Right lobe of liver (tissue), 6 donors: Measurements from ENCODE around the gene PRRX1. TPM values are rescaled to one million over a fixed set of nuclear protein-coding genes. Genes with fewer than 3 reads are reported as not detected.

Source experiments
- ATAC-seq, 4 donors: fragments of 200-7000 bp; cut with Tn5 transposase; one replicate each; pipeline ENCODE4 v1.9.1; 2020; ENCODE audit warnings: mild to moderate bottlenecking in 4 of 4, moderate library complexity in 4 of 4
- DNase-seq, 3 donors: peaks; one replicate each; pipeline ENCODE4 v3.0.0-alpha.2; 2020
- H3K27ac ChIP-seq, 3 donors: fragments of 200-600 bp; one replicate each; pipeline ENCODE4 v1.8.0; 2022
- H3K27me3 ChIP-seq, 2 donors: fragments of 200-600 bp; one replicate each; pipeline ENCODE4 v1.8.0; 2022
- H3K36me3 ChIP-seq, 4 donors: fragments of 200-600 bp; sonication (generic) in 1 of 4; one replicate each; pipeline versions ENCODE4 v1.5.1 to v1.8.0; 2017 to 2022; ENCODE audit warnings: control low read depth in 1 of 4
- H3K4me1 ChIP-seq, 4 donors: fragments of 200-600 bp; sonication (generic) in 1 of 4; one replicate each; pipeline versions ENCODE4 v1.5.1 to v1.8.0; 2017 to 2022; ENCODE audit warnings: control low read depth in 1 of 4
- H3K4me3 ChIP-seq, 3 donors: fragments of 200-600 bp; one replicate each; pipeline ENCODE4 v1.8.0; 2022
- H3K9me3 ChIP-seq, 4 donors: fragments of 200-600 bp; sonication (generic) in 1 of 4; one replicate each; pipeline versions ENCODE4 v1.5.1 to v1.8.0; 2017 to 2022; ENCODE audit warnings: control low read depth in 1 of 4
- CTCF ChIP-seq, 4 donors: fragments of 200-600 bp in 3 of 4; fragments of 450-650 bp in 1 of 4; IDR thresholded peaks; one replicate each; pipeline versions ENCODE4 v1.5.1 to v1.8.0; 2016 to 2022; ENCODE audit warnings: antibody characterized with exemption in 4 of 4, mild to moderate bottlenecking in 2 of 4
- POLR2A ChIP-seq: fragments of 450-650 bp; IDR thresholded peaks from one replicate; pipeline ENCODE4 v1.6.1; 2017; ENCODE audit warnings: antibody characterized with exemption, mild to moderate bottlenecking
- WGBS: methylation state at CpG from one replicate; pipeline ENCODE4 v1.1.6; 2018; ENCODE audit warnings: low coverage, low lambda C conversion rate; ENCODE audit not compliant: insufficient coverage; ENCODE audit errors: missing lambda C conversion rate; 5-methylcytosine and 5-hydroxymethylcytosine counted together
- intact Hi-C, 2 donors: fragments of 100-400 bp; cut with DNase I; formaldehyde crosslinking; loops; one replicate each; pipeline versions ENCODE4 v1.11.2 to v1.14.1; 2022
- total RNA-seq, 6 experiments: library from RNA; depleted of rRNA in 2 of 6; stranded (reverse); fragments of >200 nt in 2 of 6; fragmentation: NEBNext Ultra II Directional in 3 of 6; extraction: Animal tissue kit (Norgen Biotek cat#: 25700) in 3 of 6; gene quantifications; one replicate each; pipeline versions ENCODE4 v1.1.0 to v1.2.4, GENCODE V29; 2016 to 2023
- donor health status: DM: no; HTN: yes; CAD: no.
- donor health status: DM: no; HTN: no; CAD: no.
- donor health status: DM: no; HTN: no; CAD: no.
- donor health status: DM: no; HTN: yes; CAD: no.
- donor health status: DM: no; HTN: yes; CAD: no.

The PRRX1 gene
- total RNA-seq, 6 experiments from 2014 or later, result 0.05 to 0.55 (median 0.18) TPM

DNA sequence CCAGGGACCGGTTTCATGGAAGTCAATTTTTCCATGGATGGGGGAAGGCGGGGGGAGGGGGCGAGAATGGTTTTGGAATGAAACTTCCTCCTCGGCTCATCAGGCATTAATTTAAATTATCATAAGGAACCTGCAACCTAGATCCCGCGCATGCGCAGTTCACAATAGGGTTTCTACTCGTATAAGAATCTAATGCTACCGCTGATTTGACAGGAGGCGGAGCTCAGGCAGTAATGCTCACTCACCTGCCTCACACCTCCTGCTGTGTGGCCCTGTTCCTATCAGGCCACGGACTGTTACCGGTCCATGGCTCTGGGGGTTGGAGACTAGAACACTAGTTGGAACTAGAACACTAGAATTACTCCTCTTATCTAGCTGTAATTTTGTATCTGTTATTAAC, 38.0 kb downstream of the PRRX1 start:
- no peak overlapping the region for H3K4me3 ChIP-seq
- ATAC-seq (no peak), DNase-seq (no peak)
- TF ChIP-seq POLR2A (no peak), CTCF (IDR thresholded peaks at IDR 0.05) (no peak)
- H3K36me3 ChIP-seq, result no peaks in the 10 kb centered on the region
- no peaks in the 10 kb centered on the region for H3K27me3 ChIP-seq
- H3K9me3 ChIP-seq, result no peaks in the 10 kb centered on the region
- 78% methylated on average over 11 of the region's 12 CpGs for WGBS
- H3K4me1 ChIP-seq, result no peaks in the 10 kb centered on the region
- H3K27ac ChIP-seq, result no peak overlapping the region
- intact Hi-C loops, result no loop called here

DNA sequence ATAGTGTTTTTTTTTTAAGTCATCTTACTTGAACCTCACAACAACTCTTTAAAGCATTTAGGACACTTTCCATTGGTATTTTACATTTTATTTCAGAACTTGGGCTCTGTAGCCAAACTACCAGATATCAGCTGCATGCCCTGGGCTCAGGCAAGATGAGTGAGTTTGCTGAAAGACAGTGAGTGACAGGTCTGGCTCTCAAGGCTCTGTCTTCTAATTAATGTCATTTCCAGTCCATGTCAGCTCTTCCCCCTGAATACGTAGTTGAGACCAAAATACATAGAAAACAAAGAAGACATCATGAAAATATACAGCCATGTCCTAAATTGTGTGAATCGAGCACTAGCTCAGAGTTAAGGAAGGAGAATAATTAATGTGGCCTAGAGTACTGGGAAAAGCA, 39.7 kb downstream of the PRRX1 start:
- WGBS, result 68% methylated on average over 2 of the region's 2 CpGs
- no peaks in the 10 kb centered on the region for H3K36me3 ChIP-seq
- no peak overlapping the region for H3K27ac ChIP-seq
- TF ChIP-seq CTCF (IDR thresholded peaks at IDR 0.05) (no peak), POLR2A (no peak)
- no peak for ATAC-seq
- H3K4me1 ChIP-seq, result no peaks in the 10 kb centered on the region
- DNase-seq, result no peak
- intact Hi-C loops, result no loop called here
- H3K27me3 ChIP-seq, result no peaks in the 10 kb centered on the region
- no peak overlapping the region for H3K4me3 ChIP-seq
- H3K9me3 ChIP-seq, result no peaks in the 10 kb centered on the region

DNA sequence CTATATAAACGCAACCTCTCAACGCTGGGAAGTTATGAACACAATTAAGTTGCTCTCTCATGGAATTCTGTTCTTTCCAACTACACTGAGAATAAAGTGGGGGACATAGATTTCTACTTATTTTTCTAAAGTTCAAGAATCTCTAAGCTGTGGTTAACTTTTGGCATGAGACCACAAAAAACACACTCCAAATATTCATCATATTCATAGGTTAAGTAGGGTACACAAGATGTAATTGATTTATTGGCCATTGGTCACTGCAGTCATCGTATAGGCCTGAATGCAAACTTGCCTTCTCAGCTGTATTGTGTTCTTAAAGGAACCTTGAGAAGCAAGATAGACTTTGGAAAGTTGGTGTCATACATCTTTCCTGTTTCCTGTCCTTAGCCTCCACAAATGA, 40.3 kb downstream of the PRRX1 start:
- 85% methylated on average over 3 of the region's 3 CpGs for WGBS
- TF ChIP-seq POLR2A (no peak), CTCF (IDR thresholded peaks at IDR 0.05) (no peak)
- no peaks in the 10 kb centered on the region for H3K4me1 ChIP-seq

DNA sequence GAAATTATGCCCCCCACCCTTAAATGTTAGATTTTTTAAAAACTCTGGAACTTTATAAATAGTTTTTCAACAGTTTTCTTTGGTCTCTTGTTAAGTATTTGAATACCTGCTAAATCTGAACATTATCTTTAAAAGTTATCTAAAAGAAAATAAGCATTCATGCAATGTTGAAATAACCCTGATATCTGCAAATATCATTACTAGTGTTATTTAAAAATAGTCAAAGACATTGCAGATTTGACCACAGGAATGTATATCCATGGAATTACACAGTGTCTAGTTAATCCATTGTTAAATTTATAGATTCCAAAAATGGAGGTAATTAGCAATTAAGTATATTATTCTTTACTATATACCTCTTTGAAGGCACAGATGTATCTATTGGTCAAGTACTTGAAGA, 42.0 kb downstream of the PRRX1 start:
- no peak overlapping the region for H3K27ac ChIP-seq
- H3K4me3 ChIP-seq, result no peak overlapping the region
- no peaks in the 10 kb centered on the region for H3K9me3 ChIP-seq
- ATAC-seq (no peak), DNase-seq (no peak)
- H3K27me3 ChIP-seq, result no peaks in the 10 kb centered on the region
- intact Hi-C loops, result no loop called here
- H3K36me3 ChIP-seq, result no peaks in the 10 kb centered on the region
- no peak for TF ChIP-seq CTCF (IDR thresholded peaks at IDR 0.05)
- TF ChIP-seq POLR2A, result no peak
- H3K4me1 ChIP-seq, result no peaks in the 10 kb centered on the region

More for the DNA sequence above, 40.3 kb downstream of the PRRX1 start:
- intact Hi-C loops, result no loop called here
- Histone ChIP-seq H3K9me3 (no peaks in the 10 kb centered on the region), H3K27me3 (no peaks in the 10 kb centered on the region), H3K27ac (no peak overlapping the region), H3K4me3 (no peak overlapping the region), H3K36me3 (no peaks in the 10 kb centered on the region)
- no peak for DNase-seq
- no peak for ATAC-seq

DNA sequence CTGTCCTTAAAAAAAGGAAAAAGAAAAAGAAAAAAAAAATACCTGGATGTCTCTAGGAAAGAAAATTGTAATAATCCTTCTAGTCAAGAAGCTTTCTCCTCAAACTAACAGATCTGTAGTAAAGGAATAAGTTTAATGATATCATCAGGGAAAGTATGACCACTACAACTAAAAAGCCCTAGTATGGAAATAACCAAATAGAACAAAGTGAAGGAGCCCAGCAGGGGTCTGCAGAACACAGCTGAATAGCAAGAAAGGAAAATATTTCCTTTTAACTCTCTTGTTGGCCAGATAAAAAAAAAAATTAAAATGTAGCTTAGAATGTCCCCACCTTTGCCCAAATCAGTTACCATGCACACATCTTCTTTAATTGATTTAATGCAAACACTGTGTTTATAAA, 43.2 kb downstream of the PRRX1 start:
- ATAC-seq (no peak), DNase-seq (no peak)
- no peaks in the 10 kb centered on the region for H3K9me3 ChIP-seq
- no peaks in the 10 kb centered on the region for H3K4me1 ChIP-seq
- intact Hi-C loops, result no loop called here
- H3K27ac ChIP-seq, result no peak overlapping the region
- no peaks in the 10 kb centered on the region for H3K36me3 ChIP-seq
- no peaks in the 10 kb centered on the region for H3K27me3 ChIP-seq
- no peak for TF ChIP-seq CTCF (IDR thresholded peaks at IDR 0.05)
- TF ChIP-seq POLR2A, result no peak
- H3K4me3 ChIP-seq, result no peak overlapping the region
